Measurements from ENCODE around the gene CCDC159. TPM values are rescaled to one million over a fixed set of nuclear protein-coding genes. Genes with fewer than 3 reads are reported as not detected.

The CCDC159 gene
- total and polyA plus RNA-seq, 2 of the 13 experiments (the other 11 are each of a cell fraction or from before 2014, with no cell fraction given) = 1.7 to 6.3 TPM

- peak; percentile 77 for TF ChIP-seq USF2 (IDR thresholded peaks at IDR 0.05; ENCODE audit: low read depth, low read length)
- peak; percentile 85; the same call in 1 of the 2 replicates for TF ChIP-seq USF2 (CRISPR knock-in tag; IDR thresholded peaks at IDR 0.05; ENCODE audit: borderline replicate concordance)
- TF ChIP-seq SRY (CRISPR knock-in tag; IDR thresholded peaks at IDR 0.05) = no peak
- no peak for TF ChIP-seq ZFP62 (CRISPR knock-in tag; IDR thresholded peaks at IDR 0.05)
These were observed 30.9 kb downstream of the CCDC159 start (continued) for GRCh38 chr19:11377237-11377636.

- Histone ChIP-seq H3K4me3 (replicated peaks in 1 of 3; ENCODE audit: insufficient read depth in 1 of 3, low read depth in 2 of 3, low read length in 3 of 3) (no peak overlapping the region), H3K79me2 (ENCODE audit: insufficient read depth, low read length) (peaks cover 12% of the 10 kb centered on the region), H3K36me3 (replicated peaks in 1 of 2; ENCODE audit: control insufficient read depth in 1 of 2, insufficient read depth in 2 of 2, low read length in 2 of 2) (no peaks in the 10 kb centered on the region), H3K27me3 (ENCODE audit: control insufficient read depth in 1 of 2, insufficient read depth in 2 of 2, low read length in 2 of 2) (no peaks in the 10 kb centered on the region; a peak in 1 of 5 replicates), H3K9ac (ENCODE audit: insufficient read depth, low read depth, low read length) (no peak overlapping the region), H3K4me1 (ENCODE audit: insufficient read depth, low read length) (peaks cover 52% of the 10 kb centered on the region), H2AFZ (ENCODE audit: low read length) (no peak overlapping the region), H3K27ac (ENCODE audit: extremely low read length, insufficient read depth, low read length) (no peak overlapping the region), H4K20me1 (ENCODE audit: insufficient read depth, low read length) (no peaks in the 10 kb centered on the region), H3K4me2 (ENCODE audit: low read depth, low read length) (no peak overlapping the region), H3K9me3 (ENCODE audit: low read length) (no peaks in the 10 kb centered on the region)
- DNase-seq (ENCODE audit: low spot score) (no peak), FAIRE-seq (no peak), ATAC-seq (no peak)
- no TSS peak for BruUV-seq (replicated peaks)
- in situ Hi-C loops (cut with HindIII; ENCODE audit: extremely low pct_ligation_motif_present, low pct_unique_long_range_greater_than_20kb) (no loop called here), intact Hi-C loops (cut with micrococcal nuclease; ENCODE audit: unreplicated experiment) (loop anchor here (1.0 to 2.0 kb wide), 2 partner anchors 69 to 105 kb away; no protein-coding TSS in a partner anchor)
- WGBS (ENCODE audit: low lambda C conversion rate) = 100% methylated on average over 2 of the region's 3 CpGs
- ChIA-PET CTCF (ENCODE audit: low intra/inter-chr PET ratio, low total read pairs) (interaction anchor here (0.8 to 2.1 kb wide), 2 partner anchors 63 to 69 kb away, joined by 3 to 10 read pairs; no protein-coding TSS in a partner anchor), POLR2A (interaction anchor here (1.1 to 1.3 kb wide), 2 partner anchors 32 to 58 kb away, joined by 3 read pairs; partner anchors contain the start of genes CCDC159, ODAD3, PRKCSH and TMEM205)
- TF ChIP-seq TARDBP (CRISPR knock-in tag; IDR thresholded peaks at IDR 0.05) (0 out of 2 replicates have a peak, but pooled peaks have one; percentile 19), SIX4 (CRISPR knock-in tag; IDR thresholded peaks at IDR 0.05) (no peak)
These were observed 31.4 kb downstream of the CCDC159 start for GRCh38 chr19:11377756-11378155.
